Suprapubic skin (tissue), 4 donors: Measurements from ENCODE around the gene TRABD2A.

Experiments used
- EP300 ChIP-seq: sonication (generic); formaldehyde crosslinking; IDR thresholded peaks from one replicate; pipeline ENCODE4 v1.6.1; 2017; ENCODE audit warnings: antibody characterized with exemption
- POLR2A ChIP-seq, 2 donors: fragments of 450-650 bp; IDR thresholded peaks; one replicate each; pipeline ENCODE4 v1.6.1; 2017; ENCODE audit warnings: antibody characterized with exemption in 2 of 2, mild to moderate bottlenecking in 2 of 2, moderate library complexity in 2 of 2
- POLR2AphosphoS5 ChIP-seq, 3 donors: sonication (generic); formaldehyde crosslinking; IDR thresholded peaks; one replicate each; pipeline ENCODE4 v1.6.1; 2017; ENCODE audit warnings: antibody characterized with exemption in 3 of 3
- TF ChIP-seq, protein P1 (sequence below), 2 donors: fragments of 200-600 bp in 1 of 2; fragments of 450-650 bp in 1 of 2; sonication (generic) in 1 of 2; IDR thresholded peaks; one replicate each; pipeline ENCODE4 v1.5.1; 2016 to 2019; ENCODE audit warnings: antibody characterized with exemption in 2 of 2, mild to moderate bottlenecking in 1 of 2, moderate library complexity in 1 of 2

- TF ChIP-seq, protein P1, sequence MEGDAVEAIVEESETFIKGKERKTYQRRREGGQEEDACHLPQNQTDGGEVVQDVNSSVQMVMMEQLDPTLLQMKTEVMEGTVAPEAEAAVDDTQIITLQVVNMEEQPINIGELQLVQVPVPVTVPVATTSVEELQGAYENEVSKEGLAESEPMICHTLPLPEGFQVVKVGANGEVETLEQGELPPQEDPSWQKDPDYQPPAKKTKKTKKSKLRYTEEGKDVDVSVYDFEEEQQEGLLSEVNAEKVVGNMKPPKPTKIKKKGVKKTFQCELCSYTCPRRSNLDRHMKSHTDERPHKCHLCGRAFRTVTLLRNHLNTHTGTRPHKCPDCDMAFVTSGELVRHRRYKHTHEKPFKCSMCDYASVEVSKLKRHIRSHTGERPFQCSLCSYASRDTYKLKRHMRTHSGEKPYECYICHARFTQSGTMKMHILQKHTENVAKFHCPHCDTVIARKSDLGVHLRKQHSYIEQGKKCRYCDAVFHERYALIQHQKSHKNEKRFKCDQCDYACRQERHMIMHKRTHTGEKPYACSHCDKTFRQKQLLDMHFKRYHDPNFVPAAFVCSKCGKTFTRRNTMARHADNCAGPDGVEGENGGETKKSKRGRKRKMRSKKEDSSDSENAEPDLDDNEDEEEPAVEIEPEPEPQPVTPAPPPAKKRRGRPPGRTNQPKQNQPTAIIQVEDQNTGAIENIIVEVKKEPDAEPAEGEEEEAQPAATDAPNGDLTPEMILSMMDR (IDR thresholded peaks at IDR 0.05): no peak
- TF ChIP-seq EP300 (no peak), POLR2A (IDR thresholded peaks at IDR 0.05) (no peak), POLR2AphosphoS5 (IDR thresholded peaks at IDR 0.05) (no peak)
Observed at GRCh38 chr2:84918430-84918829, 37.5 kb upstream of the TRABD2A start.
